HG02678 (cell line): ENCODE measurements around the gene LYRM1.
"Not testable (repeated sequence)": the region's sequence is repeated elsewhere in the genome, so short reads cannot be mapped to it uniquely, and the experiment has no call there.

Experiments
- ATAC-seq: cut with Tn5 transposase; IDR thresholded peaks from one replicate; pipeline ENCODE4 v1.9.1; 2021; ENCODE audit warnings: mild to moderate bottlenecking, moderate library complexity; ENCODE audit not compliant: unreplicated experiment

The LYRM1 gene

GRCh38 chr16:20901436-20902112 is 1.0 kb downstream of the LYRM1 start:
- ATAC-seq: no peak

GRCh38 chr16:20902426-20902825 is 1.9 kb downstream of the LYRM1 start:
- ATAC-seq: no peak

GRCh38 chr16:20903116-20903898 is 2.7 kb downstream of the LYRM1 start:
- no peak for ATAC-seq

DNA sequence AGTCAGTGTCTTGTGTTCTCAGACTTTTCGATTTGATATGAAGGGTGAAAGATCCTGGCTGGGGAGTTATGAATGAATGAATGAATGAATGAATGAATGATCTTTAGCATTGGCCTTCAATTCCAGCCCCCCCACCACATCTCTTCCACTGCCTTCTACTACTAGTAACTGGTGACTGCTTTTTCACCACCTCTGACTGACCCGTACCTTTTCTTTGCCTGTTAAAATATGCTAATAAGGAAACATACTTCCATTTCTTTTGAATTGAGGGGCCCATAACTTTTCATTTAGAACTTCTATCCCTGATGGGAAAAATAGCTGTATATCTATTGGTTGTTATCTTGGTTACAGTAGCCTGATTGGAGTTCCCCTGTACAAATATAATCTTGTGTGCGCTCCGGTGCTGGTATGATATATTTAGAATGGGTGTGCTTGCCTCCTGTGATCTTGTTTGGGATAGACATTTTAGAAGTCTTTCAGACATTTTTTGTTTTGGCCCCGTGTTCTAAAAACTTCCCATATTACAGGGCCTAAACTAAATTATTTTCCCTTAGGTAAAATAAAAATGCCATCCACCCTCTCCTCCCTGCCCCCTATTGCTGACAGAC is 3.4 kb downstream of the LYRM1 start:
- ATAC-seq: no peak

GRCh38 chr16:20904507-20905081 is 4.0 kb downstream of the LYRM1 start:
- ATAC-seq: no peak

DNA sequence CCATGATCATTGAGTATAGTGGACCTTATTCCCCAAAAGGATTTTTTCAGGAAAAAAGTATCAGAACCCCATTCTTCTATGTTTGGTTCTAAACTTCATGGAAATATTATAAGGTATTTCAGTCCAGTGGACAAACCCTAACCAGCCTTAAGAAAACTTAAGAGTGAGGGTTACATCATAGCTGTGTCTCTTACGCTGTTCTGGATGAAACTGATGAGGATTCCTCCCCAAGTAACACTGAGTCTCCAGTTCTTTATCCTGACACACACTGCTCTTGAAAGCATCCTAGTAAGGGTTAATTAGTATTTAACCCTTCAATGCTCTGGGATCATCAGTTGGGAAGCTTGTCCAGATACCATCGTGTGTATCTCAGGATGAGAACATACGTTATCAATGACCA is 5.0 kb downstream of the LYRM1 start:
- no peak for ATAC-seq

DNA sequence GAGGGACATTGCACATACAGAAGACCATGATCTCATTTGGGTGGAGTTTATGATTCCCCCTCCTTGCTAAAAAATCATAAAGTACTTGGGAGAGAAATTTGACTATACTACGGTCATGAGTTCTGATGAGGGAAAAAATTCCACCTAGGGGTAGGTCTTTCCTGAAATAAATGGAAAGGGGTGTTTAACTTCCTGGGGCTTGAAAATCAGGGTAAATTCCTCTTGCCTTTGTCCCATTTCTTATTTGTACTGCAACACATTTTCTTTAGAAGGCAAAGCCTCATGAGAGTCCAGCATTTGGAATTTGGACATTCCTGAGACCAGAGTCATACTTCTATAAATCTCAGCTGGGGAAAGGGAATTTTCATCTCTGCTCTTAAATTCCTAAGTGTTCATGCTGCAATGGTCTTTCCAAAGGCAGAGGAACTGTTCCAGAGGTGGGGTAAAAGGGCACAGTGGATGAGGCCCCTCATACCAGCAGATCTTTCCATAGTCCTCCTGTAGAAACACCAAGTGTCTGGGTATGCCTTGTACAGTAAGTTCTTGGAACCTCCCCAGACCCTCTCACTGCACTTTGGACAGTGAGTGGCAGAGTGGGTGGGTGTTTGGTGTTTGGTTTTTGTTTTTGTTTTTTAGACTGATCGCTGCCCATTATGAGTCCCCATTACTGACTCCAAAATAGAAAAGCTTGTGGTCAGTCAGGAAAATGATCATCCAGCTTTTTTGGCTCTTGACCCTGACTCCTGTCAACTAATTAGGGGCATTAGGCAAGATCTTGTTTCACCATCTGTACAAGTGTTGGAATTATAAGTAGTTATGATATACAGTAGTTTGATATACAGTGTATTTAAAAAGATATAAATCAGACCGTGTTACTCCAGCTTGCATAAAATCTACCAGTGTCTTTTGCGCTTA is 6.0 kb downstream of the LYRM1 start:
- ATAC-seq: no peak

GRCh38 chr16:20910781-20911321 is 10.3 kb downstream of the LYRM1 start:
- ATAC-seq: no peak

DNA sequence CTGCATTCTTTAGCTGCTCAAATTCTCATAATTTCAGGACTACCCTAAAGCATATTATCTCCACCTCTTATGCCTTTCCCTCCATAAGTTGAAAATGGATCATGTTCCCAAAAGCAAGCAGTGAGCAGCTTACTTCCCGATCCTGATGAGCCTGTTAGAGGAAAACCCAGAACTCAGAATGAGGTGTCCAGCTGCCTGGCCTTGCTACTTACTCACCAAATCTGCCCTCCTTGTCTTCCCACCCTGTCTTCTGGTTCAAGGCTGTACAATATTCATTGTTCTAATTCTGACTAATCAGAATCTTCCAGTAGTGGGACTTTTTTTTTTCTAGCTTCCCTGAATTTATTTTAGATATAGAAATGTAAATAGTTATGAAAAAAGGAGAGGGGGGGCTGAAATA is 10.8 kb downstream of the LYRM1 start:
- ATAC-seq: no peak

DNA sequence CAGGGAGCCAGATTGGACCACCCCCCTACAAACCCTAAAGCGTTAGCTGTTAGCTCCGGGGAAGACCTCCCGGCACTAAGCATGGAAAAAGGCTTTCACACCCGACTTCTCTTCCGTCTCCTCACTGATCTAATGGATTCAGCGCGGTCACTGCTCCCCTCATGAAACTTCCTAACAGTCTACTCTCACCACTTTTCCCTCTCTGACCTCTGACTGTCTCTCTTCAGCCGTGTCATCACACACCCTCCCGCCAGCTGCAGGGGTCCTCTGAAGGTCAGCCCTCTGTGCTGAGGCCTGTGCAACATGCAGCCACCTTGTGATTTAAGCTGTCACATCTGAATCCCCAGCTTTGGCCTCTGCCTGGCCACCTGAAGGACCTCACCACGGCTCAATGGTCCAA is 15.7 kb downstream of the LYRM1 start:
- ATAC-seq: no peak

GRCh38 chr16:20916942-20917341 is 16.4 kb downstream of the LYRM1 start:
- ATAC-seq: no peak

DNA sequence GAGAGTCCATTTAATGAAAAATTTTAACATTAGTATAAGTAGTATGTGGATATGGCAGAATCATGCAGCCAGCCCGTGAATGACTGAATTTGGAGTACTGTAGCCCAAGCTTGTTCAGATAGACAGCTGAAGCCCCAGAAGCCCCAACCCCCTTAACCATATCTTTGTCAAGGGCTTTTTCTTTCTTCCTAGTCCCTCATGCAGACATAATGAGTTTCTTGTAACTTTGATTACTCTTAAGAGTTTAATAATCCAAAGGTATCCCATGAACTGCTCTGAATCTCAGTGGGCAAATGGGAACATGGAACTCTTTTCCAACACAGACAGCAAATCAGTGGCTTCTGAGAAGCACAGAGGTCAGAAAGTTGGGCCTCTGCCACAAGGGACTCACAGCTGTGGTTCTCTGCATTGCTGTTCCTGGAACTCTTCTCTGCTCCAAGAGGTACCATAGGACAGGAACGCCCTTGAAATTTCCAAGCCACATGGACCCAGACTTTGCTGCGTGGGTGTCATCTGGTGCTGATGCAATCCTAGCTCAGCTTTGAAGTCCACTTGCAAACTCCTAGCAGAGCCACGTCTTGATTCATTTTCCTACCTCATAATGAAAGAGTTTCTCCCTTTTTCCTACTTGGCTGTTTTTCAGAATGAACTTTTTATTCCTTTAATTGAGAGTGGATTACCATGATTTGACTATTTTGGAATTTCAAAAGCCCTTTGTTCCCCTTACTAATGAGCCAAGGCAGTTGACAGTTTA is 18.1 kb downstream of the LYRM1 start:
- no peak for ATAC-seq

- no peak for ATAC-seq
Measured at GRCh38 chr16:20920091-20920490, 19.5 kb downstream of the LYRM1 start.

- no peak for ATAC-seq
Measured at GRCh38 chr16:20920799-20921198, 20.2 kb downstream of the LYRM1 start.

GRCh38 chr16:20923876-20924275 is 23.3 kb downstream of the LYRM1 start:
- ATAC-seq: no peak

DNA sequence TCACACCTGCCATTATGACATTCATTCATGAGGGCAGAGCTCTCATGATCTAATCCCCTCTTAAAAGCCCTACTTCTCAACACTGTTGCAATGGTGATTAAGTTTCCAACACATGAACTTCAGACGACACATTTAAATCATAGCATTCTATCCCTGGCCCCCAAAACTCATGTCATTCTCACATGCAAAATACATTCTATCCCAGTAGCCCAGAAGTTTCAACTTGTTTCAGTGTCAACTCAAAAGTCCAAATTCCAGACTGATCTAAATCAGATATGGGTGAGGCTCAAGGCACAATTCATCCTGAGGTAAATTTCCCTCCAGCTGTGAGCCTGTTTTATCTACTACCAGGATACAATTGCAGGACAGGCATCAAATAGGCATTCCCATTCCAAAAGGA is 25.2 kb downstream of the LYRM1 start:
- ATAC-seq: no peak

DNA sequence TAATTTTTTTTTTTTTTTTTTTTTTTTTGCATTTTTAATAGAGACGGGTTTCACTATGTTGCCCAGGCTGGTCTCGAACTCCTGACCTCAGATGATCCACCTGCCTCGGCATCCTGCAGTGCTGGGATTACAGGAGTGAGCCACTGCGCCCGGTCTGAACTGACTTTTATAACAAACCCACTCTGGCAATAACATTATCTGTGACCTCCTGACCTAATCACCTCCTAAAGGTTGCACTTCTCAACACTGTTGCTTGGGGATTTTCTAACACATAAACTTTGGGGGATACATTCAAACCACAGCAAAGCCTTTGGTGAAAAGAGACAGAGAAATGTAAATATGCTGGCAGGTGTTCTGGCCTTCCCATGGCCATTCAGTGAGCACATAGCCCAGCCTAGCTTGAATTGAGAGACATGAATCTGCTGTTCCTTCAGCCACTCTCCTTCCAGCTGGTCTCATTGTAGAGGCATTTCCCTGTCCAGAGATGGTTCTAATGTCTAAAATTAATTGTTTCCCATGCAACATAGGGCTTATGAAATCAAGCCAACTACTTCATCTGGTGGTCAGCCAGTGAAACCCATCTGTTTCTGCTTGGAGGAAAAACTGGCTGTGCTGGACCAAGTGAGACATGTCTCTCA is 28.3 kb downstream of the LYRM1 start:
- ATAC-seq: no peak

DNA sequence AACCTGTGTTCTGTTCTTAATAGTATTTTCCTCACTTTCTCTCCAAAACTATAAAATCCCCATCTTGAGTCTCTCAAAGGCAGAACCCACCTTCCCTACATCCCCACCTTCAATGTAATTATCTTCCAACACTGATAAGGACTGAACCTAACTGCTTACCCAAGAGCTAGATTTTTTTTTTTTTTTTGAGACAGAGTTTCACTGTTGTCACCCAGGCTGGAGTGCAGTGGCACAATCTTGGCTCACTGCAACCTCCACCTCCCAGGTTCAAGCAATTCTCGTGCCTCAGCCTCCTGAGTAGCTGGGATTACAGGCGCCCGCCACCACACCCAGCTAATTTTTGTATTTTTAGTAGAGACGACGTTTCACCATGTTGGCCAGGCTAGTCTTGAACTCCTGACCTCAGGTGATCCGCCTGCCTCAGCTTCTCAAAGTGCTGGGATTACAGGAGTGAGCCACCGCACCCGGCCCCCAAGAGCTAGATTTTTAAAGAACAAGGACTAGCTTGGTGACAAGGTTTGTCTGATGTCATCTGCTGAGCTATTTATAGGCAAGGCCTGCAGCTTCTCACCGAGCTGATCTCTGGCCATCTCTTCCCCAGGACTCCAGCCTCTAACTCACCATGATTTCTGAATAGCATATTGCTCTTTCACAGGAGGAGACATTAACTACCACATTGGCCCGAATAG is 29.2 kb downstream of the LYRM1 start:
- ATAC-seq: not testable (repeated sequence)

- no peak for ATAC-seq
Measured at GRCh38 chr16:20930365-20930690, 29.8 kb downstream of the LYRM1 start.
